ENCODE results near the gene CACNB4.
"Not testable (repeated sequence)": the region's sequence is repeated elsewhere in the genome, so short reads cannot be mapped to it uniquely, and the experiment has no call there.

Gene CACNB4

GRCh38 chr2:152019732-152020131 lies 79.1 kb downstream of the CACNB4 start:
- no peak for DNase-seq (ENCODE audit: low spot score)

DNA sequence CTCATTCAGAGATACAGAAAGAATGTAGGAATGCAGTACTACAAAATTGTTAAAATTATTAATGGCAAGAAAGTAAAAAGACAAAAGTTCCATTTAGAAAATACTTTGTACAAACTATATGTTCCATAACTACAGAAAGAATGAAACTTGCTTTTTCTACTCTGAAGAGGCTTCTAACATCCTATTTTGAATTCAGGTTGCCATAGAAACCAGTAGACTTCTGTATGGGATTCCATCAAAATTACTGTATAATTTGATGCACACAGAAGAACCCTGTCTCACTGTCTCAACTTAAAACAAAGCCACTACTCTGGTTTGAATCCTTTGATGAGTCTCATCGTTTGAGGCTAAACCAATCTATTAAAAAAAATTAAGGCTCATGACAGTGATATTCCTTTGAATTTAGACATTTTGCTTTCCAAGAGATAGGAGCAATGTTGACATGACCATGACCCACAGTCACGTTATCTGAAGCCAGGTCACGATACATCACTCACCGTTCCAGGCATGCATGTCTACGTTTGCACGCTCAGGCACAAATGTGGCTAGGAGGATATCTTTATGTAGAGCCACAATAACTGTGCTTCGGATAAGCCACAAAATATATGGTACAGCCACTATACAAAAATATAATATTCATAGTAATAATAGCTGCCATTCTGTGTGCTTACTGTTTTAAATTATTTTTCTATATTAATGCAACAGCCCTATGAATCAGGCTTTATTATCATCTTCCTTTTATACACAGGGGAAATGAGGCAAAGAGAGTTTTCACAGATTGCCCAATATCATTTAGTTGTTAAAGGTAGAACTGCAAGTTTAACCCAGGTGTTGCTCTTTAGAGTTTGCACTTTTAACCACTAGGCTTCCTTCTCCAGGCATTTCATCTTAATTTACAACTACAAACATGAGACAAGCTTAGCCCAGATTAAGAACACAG lies 82.4 kb downstream of the CACNB4 start:
- no peak for DNase-seq (ENCODE audit: low spot score)

DNA sequence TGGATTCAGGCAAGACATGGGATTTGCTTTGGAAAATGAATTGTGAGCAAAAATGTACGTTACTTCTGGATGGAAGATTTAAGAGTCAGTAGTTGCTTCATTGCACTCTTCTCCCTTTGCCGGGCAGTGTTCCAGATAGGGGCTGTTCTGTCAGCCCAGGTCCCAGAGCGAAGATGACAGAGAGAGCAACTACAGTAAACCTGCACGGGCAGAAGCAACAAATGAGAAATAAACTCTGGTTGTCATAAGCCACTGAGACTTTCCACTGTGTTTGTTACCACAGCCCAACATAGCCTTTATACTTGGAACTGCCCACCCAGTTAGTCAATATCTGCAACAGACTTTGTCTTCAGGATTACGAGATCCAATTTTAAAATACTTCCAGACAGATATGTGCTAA lies 83.3 kb downstream of the CACNB4 start:
- no peak for DNase-seq (ENCODE audit: low spot score)

DNA sequence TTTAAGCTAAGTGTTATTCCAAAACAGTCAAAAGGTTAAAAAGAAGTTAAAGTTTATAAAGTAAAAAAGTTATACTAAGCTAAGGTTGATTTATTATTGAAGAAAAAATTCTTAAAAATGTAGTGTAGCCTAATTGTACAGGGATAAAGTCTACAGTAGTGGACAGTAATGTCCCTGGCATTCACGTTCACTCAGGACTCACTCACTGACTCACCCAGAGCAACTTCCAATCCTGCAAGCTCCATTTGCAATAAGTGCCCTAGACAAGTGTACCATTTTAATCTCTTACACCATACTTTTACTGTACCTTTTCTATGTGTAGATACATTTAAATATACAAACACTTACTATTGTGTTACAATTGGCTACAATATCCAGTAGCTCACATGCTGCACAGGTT lies 86.1 kb downstream of the CACNB4 start:
- no peak for DNase-seq (ENCODE audit: low spot score)

DNA sequence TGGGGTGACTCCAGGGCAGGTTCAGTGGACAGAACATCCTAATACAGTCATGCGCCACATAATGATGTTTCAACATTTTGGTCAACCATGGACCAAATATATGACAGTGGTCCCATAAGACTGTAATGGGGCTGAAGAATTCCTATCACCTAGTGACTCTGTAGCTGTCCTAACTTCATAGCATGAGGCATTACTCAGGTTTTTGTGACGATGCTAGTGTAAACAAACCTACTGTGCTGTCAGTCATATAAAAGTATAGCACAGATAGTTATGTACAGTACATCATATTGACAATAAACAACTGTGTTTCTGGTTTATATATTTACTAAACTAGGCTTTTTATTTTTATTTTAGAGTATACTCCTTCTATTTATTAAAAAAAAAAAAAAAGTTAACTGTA lies 87.1 kb downstream of the CACNB4 start:
- DNase-seq (ENCODE audit: low spot score) = no peak

GRCh38 chr2:152005607-152006006 lies 93.2 kb downstream of the CACNB4 start:
- no peak for DNase-seq (ENCODE audit: low spot score)

- DNase-seq (ENCODE audit: low spot score) = not testable (repeated sequence)
Measured at GRCh38 chr2:152003283-152003682, 95.6 kb downstream of the CACNB4 start.

GRCh38 chr2:151999053-151999452 lies 99.8 kb downstream of the CACNB4 start:
- DNase-seq (ENCODE audit: low spot score) = peak; percentile 79

DNA sequence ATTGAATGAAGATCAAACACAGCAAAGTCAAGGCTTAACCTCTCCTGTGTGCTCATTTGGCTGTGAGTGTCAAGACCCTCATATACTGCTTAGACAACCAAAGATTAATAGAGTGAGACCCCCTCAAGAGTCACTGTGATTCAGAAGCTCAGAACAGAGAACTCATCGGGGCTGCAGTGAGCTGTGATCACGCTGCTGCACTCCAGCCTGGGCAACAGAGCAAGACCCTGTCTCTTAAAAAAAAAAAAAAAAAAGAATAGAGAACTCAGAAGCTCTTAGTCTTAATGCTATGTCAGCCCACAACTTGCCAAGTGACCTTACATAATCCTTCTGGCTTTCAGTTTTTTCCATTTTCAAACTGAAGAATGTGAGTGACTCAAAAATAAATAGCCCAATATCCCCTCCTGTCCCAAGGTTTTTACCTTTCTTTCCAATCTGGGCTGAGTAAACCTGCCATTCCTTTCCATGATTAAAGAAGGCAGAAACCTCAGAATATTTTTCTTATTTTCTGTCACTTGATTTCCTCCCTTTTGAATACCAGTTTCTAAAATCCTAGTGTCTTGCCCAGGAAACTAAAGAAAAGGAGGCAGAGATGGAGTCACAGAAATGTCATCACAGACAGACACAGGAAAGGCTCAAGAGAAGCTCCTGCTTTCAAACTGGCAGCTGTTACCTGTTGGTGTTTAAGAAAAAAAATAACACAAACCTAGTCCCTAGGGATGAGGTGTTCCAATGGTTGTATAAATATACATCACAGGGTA lies 102.4 kb downstream of the CACNB4 start:
- DNase-seq (ENCODE audit: low spot score) = no peak

GRCh38 chr2:151995161-151995557 lies 103.7 kb downstream of the CACNB4 start:
- DNase-seq (ENCODE audit: low spot score) = no peak

GRCh38 chr2:151994178-151994577 lies 104.7 kb downstream of the CACNB4 start:
- not testable (repeated sequence) for DNase-seq (ENCODE audit: low spot score)

- no peak for DNase-seq (ENCODE audit: low spot score)
Measured at GRCh38 chr2:151991010-151991409, 107.8 kb downstream of the CACNB4 start.

DNA sequence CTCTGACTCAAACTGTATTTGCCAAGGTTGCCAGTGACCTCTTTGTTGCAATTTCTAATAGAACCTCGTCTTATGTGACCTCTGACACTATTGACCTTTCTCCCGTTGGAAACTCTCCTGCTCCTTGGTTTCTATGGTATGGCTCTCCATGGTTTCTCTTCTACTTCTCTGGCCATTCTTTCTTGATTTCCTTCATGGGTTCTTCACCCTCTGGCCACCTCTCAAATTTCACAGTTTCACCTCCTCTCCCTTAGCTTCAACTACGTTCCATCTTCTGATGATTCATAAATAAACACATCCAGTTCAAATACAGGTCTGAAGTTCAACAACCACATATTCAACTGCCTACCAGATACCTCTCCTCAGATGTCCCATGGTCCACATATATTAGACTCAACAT lies 109.5 kb downstream of the CACNB4 start:
- DNase-seq (ENCODE audit: low spot score) = no peak

- DNase-seq (ENCODE audit: low spot score) = no peak
Measured at GRCh38 chr2:151987484-151987883, 111.4 kb downstream of the CACNB4 start.

DNA sequence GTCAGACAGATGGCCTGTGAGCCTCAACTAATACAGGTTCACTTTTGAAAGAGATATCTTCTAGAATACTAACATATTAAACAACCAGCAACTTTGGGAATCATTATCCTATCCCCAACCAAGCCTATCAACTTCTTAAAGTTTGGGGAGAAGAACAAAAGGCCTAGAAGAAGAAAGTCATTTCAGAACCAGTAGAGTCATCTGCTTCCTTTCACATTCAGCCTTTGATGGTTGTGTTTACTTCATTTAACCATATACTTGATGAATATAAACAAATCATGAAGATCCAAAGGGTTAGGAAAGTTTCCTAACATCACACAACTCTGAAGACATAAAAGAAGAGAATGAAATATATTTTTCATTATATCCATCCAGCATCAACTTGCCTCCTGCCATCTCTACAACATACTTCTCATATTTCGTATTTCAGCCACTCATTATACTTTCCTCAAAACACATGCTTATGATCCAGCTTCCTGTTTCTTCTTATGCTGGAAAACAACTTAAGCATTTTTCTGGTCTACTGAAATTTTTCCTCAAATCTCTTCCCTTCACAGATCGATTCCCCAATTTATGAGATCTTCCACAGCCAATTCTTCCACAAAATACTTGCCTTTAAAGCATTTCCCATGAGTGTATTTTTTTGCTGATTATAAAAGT lies 114.3 kb downstream of the CACNB4 start:
- DNase-seq (ENCODE audit: low spot score) = no peak

DNA sequence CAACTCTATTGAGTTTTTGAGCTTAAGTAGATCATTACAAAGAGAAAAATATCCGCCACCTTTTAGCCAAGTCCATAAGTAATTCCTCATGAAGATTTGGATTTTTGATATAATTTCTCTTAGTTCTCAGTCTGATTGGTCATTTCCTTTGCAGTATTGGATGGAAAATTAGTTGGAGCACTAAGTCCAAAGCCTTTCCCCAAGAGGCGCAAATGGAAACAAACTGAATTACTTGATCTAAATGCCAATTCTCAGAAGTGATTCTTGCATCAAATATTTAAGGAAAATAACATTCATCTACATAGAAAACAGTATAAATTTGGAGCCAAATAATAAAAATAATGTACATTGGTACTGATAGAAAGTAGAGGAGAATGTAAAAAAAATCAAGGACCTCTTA lies 115.6 kb downstream of the CACNB4 start:
- no peak for DNase-seq (ENCODE audit: low spot score)

DNA sequence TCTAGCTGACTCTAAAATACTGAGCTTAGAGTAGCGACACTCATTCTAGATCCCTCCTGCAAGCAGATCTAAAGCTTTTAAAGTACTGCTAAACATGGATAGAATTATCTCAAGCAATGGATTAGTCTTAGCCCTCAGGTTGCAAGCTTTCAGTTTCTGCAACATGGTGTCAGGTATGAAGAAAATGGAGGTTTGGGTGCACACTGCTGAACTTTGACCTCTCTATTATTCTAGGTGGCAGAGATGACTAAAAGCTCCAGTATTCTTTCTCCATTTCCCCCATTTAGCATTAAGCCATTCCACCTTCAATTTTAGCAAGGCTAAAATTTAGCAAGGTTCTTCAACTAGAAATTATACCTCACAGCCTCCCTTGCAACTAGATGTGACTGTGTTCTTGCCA lies 117.0 kb downstream of the CACNB4 start:
- no peak for DNase-seq (ENCODE audit: low spot score)

DNA sequence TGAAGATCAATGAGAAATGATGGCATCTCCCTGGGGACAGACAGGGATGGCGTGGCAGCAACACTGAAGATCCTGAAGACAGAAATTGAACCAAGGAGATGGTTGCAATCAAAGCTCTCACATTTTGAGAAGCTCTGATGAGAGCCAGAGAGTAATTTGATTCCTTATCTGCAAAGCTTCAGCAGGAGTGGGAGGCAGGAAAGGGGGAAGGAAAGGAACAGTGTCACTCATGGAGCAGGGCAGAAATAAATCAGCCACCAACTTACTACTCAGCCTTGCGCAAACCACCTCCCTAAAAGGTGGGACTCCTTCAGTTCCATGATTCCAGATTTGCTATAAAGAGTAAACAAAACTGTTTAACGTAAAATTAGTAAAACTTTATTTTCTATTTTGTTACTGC lies 119.2 kb downstream of the CACNB4 start:
- DNase-seq (ENCODE audit: low spot score) = no peak

DNA sequence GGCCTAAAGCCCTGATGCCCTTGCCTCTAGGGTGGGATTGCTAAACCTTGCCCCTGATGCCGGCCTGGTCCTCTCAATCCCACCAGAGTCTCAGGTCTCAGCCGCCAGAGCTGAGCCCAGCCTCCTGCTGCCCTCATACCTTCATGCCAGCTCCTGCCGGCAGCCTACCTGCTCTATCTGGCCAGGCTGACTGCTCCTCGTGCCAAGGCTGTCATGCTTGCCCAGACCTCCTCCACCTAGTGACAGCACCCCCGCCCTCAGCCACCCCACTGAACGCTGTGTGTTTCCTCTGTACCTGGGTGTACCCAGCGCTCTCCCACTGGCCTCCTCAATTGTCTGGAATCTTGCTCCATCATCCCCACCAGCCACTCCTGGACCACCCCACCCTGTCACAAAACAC lies 120.1 kb downstream of the CACNB4 start:
- DNase-seq (ENCODE audit: low spot score) = peak; percentile 97

GRCh38 chr2:151977631-151978030 lies 121.2 kb downstream of the CACNB4 start:
- DNase-seq (ENCODE audit: low spot score) = peak; percentile 78

- DNase-seq (ENCODE audit: low spot score) = no peak
Measured at GRCh38 chr2:151976945-151977353, 121.9 kb downstream of the CACNB4 start.
